GM18519 (cell line): Measurements from ENCODE around the gene SORBS2.

Experiments used
- ATAC-seq: cut with Tn5 transposase; IDR thresholded peaks from one replicate; pipeline ENCODE4 v1.9.1; 2021; ENCODE audit warnings: mild to moderate bottlenecking, moderate library complexity; ENCODE audit not compliant: unreplicated experiment, low FRiP score

Gene SORBS2

DNA sequence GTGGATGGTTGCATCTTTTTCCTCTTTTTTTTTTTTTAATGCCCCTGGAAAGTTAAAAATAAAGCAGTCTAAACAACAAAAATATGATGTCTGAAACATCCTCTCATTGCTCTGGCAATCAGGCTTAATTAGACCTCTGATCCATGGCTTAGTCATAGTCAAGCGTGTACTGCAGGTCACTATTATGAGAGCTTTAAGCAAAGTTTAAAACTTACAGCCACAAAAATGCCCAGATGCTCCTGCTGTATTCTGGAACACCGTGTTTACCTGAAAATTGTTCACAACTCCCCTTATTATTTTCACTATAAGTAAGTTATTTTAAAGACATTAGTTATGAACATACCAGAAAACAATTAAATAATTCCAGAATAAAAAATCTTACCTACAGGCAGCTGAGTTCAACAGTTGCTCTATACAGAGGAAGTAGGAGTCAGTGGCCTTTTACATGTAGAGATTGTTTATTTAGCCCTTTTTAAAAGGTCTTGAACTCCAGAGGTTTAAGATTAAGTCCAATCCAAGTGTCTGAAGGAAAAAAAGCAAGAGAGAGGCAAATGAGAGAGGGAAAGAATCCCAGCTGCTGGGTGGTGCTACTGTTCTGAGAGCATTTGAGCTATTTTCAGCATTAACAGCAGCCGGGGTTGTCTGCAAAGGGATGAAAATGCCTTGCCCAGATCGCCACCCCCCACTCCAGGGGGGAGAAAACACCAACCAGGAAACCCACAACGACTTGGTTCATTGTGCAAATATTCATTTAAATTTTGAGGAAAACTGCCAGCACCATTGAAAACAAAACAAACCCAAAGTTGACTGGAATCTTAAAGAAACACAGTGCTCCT is 36.9 kb downstream of the SORBS2 start:
- ATAC-seq, result no peak

DNA sequence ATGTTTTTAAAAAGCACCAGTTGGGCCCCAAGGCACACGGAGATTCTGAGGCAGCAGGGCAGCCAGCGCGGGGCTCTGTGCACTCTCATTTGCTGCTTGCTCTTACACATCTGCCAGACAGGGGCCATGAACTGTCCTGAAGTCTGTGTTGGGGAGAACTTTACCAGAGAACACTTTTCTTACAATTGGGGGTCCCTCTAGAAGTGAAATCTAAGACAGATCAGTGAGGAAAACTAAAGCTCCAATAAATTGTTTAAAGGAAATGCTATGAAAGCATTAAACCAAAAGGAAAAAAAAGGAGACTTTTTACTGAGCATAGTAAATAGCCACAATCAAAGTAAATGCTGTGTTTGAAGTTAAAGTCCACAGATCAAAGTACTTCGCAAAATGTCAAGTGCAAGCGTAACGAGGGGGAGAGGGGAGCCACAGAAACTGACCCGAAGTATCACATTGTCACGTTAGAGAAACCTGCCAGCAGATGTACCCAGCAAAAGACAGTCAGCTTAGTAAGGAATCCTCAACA is 37.8 kb downstream of the SORBS2 start:
- no peak for ATAC-seq

DNA sequence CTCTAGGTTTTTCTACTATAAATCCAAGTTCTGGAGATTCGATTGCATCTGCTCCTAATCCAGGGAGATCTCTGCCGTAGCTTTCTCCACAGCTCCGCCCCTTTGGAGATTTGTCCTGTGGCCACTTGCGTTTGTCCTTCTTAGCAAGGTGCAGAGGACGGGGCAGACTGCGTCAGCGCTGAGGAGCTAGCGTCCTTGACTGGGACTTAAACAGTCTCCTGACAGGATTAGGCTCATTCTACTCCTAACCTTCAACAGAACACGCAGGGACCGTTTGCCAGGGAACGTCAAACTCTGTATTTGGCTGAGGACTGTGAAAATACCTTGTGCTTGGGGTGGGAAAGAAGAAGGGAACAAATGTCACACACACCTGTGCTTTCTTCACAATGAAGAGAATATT is 38.6 kb downstream of the SORBS2 start:
- no peak for ATAC-seq

DNA sequence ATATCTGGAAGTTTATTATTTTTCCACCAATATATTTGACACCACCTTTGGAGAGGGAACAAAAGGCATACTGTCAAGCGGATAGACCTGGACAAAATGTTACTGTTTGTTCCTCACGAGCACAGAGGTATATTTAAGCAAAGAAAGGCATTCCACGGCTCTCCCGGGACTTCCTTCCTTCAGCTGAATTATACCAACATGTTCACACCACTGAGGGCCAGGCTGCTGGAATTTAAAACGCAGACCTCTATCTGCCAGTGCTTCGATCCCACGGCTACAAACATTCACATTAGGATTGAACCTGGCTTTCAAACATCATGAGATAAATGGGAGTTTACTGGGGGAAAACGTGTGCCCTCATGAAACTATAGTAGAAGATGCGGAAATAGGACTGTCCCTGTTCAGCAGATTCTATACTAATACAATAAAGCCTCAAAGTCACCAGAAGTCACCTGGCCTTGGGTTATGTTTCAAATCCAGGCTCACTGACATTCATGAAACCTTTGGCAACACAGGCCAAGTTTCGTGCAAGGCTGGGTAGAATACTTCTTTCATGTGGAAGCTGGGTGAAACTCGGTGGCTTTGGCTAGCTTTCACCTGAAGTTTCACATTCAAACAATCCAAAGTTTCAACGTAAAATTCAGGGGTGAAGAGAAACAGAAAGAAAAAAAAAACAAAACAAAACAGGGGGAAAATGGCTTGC is 39.5 kb downstream of the SORBS2 start:
- no peak for ATAC-seq

DNA sequence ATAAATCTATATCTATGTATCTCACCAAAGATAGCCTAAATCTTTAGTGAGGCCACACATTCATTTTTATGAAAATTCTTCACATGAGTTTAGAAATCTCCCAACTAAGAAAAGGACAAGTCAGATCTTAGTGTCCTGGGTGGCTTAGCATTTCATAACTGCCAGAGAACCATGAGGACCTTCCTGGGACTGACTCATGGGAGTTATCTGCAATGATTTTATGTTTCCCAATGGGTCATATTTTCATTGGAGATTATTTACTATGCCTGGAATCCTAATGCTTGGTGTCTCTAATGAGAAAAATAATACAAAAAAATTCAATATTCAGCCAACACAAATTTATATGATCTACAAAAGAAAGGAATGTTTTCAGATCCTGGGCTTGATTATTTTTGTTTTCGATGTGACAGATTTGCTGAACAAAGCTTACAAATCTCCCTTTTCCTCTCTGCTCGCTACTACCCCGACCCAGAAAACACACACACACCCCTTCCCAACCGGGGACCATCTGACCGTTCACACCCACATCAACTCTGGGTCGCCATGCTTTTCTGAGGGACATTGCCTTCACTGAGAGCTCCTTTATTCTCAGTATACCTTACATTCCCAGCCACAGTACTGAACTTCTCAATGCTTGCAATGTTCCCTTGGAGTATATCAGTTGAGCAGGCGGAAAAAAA is 40.1 kb downstream of the SORBS2 start:
- ATAC-seq, result no peak

DNA sequence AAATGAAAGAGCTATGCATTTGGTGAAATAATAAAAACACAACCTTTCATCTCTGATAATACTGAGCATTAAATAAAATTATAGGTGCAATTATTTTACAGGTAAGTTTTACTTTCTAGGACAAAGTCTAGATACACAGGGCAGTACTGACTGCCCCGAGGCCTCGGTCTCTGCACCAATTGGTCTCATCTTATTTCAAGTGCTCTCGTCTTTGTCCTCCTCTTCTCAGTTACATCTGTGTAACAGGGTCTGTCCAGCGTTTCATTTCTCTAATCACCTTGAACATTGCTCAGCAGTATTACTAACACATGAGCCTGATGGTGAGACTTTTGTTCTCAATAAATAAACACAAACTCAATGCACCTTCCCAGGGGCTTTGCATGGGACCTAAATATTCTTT is 44.5 kb downstream of the SORBS2 start:
- no peak for ATAC-seq

DNA sequence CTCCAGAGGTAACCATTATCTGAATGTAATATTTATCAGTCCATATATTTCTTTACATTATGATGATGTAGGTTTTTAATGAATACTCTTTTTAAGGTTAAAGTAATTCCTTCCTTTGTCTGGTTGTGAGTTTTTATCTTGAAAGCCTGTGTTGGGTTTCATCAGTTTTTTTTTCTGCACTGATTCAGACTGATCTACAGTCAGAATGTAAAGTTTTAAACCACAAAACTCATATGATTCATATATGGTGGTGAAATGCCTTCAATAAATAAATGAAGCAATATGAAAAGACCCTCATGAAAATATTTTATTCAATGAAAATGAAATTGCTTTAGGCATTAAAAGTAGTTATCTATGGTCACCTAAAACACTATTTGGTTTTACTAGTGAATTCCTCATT is 47.1 kb downstream of the SORBS2 start:
- no peak for ATAC-seq

DNA sequence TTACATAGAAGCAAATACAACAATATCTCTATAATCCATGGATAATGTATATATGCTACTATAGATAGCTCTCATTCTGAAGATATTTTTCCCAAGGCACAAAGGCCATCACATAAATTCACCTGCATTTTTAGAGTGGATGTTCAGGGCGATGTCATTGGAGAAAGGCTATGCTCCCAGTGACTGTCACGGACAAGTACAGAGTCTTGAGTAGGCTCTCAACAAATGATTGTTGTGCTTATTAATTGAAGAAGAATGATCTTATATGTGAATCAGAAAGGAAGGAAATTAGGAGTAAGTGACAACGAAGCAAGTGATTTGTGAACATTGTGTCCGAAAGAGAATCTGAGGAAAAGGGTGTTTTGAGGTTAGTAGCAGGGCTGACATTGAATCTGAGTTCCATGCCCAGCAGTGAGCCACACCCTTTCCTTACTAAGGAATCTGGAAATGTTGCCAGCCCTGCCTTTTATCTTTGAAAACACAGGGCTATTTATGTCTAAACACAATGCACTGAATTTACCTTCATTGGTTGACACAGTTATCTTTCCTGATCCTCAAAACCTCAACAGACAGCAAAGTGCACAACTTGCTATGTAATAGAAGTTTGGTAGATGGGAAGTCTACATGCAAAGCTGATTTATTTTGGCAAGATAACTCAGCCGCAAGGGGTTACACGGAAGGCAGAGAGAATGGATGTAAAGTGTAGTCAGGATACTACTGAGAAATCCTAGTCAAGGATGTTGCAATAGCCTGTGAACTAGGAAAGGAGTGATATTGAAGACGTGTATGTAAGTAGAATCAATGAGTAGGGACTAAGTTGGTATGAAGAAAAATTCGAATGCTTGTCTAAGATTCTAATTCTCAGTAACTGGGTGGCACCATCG is 50.4 kb downstream of the SORBS2 start:
- no peak for ATAC-seq

DNA sequence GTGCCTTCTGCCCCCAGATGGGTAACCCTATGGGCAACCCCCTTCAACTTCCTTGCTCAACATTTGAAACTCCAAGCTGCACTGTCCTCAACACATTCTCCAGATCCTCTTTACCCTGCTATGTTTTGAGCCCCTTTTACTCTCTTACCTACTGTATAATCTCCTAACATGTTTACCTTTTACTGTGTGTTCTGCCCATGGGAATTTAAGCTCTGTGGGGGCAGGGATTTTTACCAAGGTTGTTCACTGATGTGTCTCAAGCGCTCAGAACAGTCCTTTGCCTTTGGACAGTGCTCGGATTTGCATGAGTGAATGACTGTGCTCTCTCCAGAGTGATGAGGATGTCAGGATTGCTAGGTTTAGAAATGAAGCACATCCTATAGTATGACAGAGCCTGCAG is 53.2 kb downstream of the SORBS2 start:
- no peak for ATAC-seq

DNA sequence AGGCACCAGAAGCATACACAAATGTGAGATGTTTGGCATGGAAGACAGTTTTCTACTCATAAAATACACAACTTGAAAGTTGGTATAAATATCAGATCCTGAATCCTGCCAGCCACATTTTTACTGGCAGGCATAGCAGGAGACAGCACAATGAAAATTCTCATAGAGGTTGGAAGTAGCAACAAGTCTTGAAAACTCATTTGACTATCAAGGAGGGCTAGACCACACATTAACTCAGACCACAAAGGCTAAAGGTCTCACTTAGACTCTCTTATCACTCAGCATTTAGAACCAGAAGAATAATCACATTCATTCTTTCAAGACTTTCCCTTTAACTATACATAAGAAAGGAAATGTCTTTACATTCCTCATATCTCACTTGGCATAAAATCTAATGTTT is 56.5 kb downstream of the SORBS2 start:
- ATAC-seq, result no peak

DNA sequence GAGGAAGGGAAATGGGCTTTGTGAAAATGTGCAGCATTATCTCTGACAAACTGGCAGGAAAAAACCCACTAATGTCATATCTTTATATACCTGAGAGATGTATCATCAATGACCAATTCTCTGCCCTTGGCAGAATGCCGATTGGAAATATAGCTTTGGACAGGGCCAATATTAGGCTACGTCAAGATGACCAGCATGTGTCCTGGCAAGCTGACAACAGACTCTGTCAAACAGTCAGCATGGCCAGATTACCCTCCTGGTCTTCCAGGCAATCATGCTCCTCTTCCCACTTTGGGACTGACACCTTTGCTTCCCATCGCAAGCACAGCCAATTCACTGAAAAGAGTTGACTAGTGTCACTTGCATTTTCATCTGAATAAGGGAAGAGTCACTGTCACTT is 57.0 kb downstream of the SORBS2 start:
- no peak for ATAC-seq

DNA sequence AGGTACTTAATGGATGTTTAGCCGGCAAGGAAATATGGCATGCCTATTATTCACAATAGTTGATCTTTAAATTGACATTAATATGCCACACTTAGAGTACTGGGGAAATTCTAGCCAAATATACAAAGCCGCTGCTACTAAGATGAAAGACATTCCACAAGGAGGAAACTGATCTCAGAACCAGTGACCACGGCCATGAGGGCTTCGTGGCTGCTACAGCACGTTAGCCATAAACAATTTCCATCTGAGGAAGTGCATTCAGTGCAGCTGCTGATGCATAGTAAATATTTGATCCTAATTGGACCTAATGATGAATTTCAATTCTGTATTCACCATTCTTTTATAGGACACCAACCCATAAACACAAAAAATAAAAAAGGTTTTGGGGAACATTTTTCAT is 59.1 kb downstream of the SORBS2 start:
- ATAC-seq, result no peak

DNA sequence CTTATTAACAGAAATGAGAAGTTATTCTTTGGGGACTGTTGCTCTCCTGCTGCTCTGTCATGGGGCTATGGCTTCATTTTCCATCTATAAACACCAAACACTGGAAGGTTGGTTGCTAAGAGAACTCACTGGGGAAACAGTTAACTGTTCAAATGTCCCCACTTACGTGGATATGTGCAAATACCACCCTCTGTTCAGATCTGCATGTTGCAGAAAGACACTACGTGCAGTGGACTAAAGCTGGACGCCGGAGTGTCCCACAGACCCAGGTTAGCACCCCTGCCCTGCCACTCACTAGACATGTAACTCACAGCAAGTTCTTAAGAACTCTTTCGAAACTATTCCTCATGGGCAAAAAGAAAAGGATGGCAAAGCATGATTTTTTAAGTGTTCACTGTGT is 62.1 kb downstream of the SORBS2 start:
- ATAC-seq, result no peak

DNA sequence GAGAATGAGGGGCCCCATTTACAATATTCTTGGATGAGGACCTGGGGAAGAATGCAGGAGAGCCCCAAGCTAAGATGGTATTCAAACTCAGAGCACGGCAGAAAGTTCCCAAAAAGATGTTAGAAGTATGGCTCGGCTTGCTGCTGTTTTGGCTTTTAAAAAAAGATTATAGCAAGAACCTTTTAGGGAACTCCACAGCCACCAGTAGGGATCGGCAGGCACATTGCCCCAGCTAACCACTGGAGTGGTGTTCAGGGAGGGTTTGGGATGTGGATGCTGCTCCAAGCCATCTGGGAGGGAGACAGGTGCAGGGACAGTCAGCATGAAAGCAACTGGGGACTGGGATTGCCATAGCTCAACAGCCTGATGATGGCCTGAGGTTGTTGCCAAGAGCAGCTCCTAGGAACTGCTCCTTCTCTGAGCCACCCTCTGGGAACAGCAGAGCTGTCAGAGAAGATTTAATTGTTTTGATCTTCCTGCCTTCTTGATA is 63.0 kb downstream of the SORBS2 start:
- ATAC-seq, result no peak

DNA sequence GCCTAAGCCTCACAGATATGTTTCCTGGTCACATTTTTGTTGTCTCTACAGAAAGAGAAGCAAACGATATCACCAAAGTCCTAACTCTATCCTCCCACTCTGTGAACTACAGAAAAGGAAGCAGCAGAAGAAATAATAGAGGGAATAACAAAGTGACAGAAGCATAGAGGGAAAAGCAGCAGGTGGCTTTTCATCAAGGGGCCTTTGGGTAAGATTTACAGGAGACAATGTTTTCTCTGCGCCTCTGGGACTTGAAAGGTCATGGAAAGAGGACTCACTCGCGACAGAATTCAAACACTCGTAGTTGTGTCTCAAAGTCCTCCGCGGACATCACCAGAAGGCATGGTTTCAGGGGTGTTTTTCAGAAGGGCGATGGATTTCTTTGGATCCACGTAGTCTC is 66.1 kb downstream of the SORBS2 start:
- ATAC-seq, result no peak

DNA sequence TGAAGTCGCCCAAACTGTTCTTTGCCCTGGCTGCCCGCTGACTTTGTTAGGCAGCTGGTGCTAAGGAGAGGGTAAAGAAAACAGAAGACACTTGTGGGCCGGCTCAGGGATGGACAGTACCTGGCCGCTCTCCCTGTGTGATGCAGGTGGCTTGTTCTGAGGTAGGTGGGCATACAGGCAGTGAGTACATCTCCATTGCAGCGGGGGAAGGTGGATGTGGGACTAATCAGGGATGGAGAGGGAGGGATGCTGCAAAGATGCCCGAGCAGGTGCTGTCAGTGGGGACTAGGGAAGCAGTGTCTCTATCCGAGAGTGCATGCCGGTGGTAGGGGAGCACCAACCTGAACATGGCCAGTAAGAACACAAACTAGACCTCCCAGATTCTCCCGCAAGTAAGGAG is 67.0 kb downstream of the SORBS2 start:
- no peak for ATAC-seq

DNA sequence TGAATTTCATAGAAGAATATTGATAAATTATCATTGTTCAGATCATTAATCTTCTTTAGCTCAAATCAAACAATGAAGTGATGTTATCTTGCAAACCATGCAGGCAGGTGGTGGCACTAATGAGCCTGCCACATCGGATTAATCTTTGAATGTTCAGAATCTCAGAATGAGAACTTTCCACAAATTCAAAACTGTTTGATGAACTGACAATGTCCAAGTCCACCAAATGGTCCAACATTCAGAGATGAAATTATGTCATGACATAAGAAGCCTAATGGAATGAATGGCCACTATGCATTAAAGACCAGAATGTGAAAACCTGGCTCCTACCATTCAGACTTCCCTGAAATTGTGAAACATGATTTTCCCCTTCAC is 67.5 kb downstream of the SORBS2 start:
- ATAC-seq, result no peak

DNA sequence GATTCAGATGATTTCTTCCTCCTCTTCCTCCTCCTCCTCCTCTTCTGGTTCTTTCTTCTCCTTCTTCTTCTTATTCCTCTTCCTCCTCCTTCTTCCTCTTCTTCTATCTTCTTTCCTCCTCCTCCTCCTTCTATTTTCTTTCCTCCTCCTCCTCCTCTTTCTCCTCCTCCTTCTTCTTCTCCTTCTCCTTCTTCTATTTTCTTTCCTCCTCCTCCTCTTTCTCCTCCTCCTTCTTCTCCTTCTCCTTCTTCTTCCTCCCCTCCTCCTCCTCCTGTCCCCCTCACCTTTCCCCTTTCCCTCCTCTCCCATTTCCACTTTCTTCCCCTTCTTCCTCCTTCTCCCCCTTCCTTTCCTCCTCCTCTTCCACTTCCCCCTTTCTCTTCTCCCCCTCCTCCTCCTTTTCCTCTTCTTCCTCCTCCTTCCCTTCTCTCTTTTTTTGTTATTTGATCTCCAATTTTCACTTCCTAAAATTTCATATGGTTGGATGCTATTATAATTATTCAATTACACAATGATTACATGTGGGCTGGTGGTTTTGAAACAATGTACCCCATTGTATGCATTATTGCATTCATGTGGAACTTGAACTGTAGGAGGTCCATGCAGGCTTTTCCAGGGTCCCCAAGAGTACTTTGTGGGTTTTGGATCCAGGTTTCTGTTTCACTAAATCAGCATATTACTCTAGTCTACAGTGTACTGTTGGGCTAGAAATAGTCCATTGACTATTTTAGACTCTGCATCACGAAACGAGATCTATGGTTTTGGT is 68.1 kb downstream of the SORBS2 start:
- ATAC-seq, result no peak

DNA sequence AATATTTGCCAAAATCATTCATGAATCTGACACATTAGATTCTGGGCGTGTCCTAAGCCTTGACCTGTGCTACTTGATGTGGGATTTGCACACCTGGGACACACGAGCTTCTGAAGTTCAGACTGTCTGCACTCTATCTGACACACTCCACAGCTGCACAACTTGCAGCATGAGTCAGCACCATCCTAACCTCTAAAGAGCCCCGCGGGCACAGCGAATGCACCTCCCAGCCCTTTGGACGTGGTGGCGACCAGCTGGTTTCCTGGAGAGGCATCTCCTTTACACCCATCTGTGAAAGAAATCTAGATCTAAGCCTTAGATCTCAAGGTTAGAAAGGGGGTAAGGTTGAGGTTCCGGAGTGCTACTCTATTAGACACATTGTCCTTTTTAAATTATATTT is 69.2 kb downstream of the SORBS2 start:
- no peak for ATAC-seq

DNA sequence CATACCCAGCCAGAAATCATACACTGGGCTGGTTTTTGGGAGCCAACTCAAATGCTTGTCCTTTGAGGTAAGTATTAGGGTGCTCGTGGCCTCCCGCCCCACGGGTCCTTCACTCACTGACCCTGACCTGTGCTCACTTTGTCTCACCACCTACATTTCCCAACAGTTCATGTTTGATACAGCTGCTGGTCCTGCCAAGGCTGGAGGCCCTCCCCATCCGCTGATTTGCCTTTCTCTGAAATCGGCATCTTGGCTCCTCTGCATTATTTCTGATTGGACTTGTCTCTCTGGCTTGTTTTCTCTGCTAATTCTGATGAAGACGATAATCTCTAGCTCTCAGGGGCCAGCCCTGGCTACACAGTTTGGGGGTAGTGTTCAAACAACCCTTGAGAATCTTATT is 70.2 kb downstream of the SORBS2 start:
- no peak for ATAC-seq
